Chondrocyte (in vitro differentiated cells): Measurements from ENCODE around the gene TFAP2D. TPM values are rescaled to one million over a fixed set of nuclear protein-coding genes. Genes with fewer than 3 reads are reported as not detected.

Experiments
- DNase-seq: peaks from one replicate; pipeline ENCODE4 v3.0.0; 2021; ENCODE audit warnings: mixed read lengths, low spot score
- H3K27ac Mint-ChIP-seq: one replicate; pipeline ENCODE4 v1.8.0; 2021; ENCODE audit warnings: mild to moderate bottlenecking, moderate library complexity, mixed read lengths; ENCODE audit not compliant: unreplicated experiment
- H3K27me3 Mint-ChIP-seq: 2 replicates; pipeline ENCODE4 v1.8.0; 2021; ENCODE audit warnings: low read depth, mixed read lengths
- H3K36me3 Mint-ChIP-seq: 2 replicates; pipeline ENCODE4 v1.8.0; 2021; ENCODE audit warnings: low read depth, mixed read lengths
- H3K4me1 Mint-ChIP-seq: 2 replicates; pipeline ENCODE4 v1.8.0; 2021; ENCODE audit warnings: low read depth, mild to moderate bottlenecking, mixed read lengths
- H3K4me3 Mint-ChIP-seq: one replicate; pipeline ENCODE4 v1.8.0; 2021; ENCODE audit warnings: mild to moderate bottlenecking, moderate library complexity, mixed read lengths; ENCODE audit not compliant: unreplicated experiment
- H3K9me3 Mint-ChIP-seq: 2 replicates; pipeline ENCODE4 v1.8.0; 2021; ENCODE audit warnings: low read depth, mixed read lengths
- long read RNA-seq: library from polyadenylated mRNA; stranded (forward); transcript quantifications from one replicate; pipeline ENCODE4 v2.0.0, GENCODE V29; 2021
- total RNA-seq: library from RNA; stranded (reverse); gene quantifications from 3 replicates; pipeline ENCODE4 v1.2.1, GENCODE V29; 2021
- TF ChIP-seq, protein P1 (sequence below): fragments of 200-600 bp; sonication (generic); IDR thresholded peaks from 2 replicates; pipeline ENCODE4 v1.5.0; 2021; ENCODE audit warnings: antibody characterized with exemption, mild to moderate bottlenecking, moderate library complexity

Gene TFAP2D
- not detected in 3 replicates for total RNA-seq
- long read RNA-seq = 0 reads

DNA sequence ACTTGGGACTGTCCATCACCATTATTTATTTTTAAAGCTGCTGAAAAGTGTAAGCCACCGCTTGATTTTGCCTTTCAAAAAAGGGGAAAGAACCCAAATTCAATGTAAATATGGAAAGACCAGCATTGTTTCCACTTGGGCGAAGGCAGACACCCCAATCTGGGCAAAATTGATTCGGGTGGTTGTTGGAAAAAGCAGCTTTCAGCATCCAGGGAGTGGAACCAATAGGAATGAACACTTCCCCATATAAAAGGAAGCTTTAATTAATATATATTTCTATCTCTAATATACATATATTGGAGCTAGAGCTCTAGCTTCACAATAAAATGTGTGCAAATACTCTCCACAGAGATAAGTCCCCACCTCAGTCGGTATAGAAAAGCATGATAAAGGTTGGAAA lies at the start of gene TFAP2D:
TSS of gene TFAP2D (plus strand) at position 301 of the 400 bp plus-strand sequence. CDS start 530 bp downstream, outside the sequence.
- TF ChIP-seq, protein P1, sequence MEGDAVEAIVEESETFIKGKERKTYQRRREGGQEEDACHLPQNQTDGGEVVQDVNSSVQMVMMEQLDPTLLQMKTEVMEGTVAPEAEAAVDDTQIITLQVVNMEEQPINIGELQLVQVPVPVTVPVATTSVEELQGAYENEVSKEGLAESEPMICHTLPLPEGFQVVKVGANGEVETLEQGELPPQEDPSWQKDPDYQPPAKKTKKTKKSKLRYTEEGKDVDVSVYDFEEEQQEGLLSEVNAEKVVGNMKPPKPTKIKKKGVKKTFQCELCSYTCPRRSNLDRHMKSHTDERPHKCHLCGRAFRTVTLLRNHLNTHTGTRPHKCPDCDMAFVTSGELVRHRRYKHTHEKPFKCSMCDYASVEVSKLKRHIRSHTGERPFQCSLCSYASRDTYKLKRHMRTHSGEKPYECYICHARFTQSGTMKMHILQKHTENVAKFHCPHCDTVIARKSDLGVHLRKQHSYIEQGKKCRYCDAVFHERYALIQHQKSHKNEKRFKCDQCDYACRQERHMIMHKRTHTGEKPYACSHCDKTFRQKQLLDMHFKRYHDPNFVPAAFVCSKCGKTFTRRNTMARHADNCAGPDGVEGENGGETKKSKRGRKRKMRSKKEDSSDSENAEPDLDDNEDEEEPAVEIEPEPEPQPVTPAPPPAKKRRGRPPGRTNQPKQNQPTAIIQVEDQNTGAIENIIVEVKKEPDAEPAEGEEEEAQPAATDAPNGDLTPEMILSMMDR = no peak
- no peaks in the 10 kb centered on the region for H3K9me3 Mint-ChIP-seq
- peaks cover 92% of the 10 kb centered on the region for H3K27me3 Mint-ChIP-seq
- no peak within 1 kb of the TSS for H3K4me3 Mint-ChIP-seq
- peaks cover 7% of the 10 kb centered on the region for H3K4me1 Mint-ChIP-seq
- H3K27ac Mint-ChIP-seq = no peak within 1 kb of the TSS
- DNase-seq = no peak
- H3K36me3 Mint-ChIP-seq = peaks cover 5% of the 10 kb centered on the region

DNA sequence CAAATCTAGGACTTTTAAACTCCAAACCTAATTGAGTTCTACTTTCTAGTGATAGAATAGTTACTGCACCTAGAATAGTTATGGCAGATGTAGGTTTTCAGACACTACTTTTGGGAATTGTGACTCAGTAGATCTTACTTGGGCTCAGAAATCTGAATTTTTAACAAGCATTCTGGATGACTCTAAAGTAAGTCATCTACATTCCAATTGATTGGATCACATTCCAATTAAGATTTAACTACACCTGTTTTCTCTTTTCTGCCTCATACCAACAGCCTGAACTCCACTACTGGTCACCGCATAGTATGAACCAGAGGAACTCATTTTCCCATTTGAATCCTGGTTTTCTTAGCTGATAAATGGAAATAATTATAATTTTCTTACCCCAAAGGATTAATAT lies 49.5 kb upstream of the TFAP2D start:
- Mint-ChIP-seq H3K27ac (no peak overlapping the region), H3K27me3 (peaks cover 4% of the 10 kb centered on the region), H3K36me3 (no peaks in the 10 kb centered on the region), H3K4me3 (no peak overlapping the region), H3K4me1 (no peaks in the 10 kb centered on the region), H3K9me3 (no peaks in the 10 kb centered on the region)
- TF ChIP-seq, protein P1 = no peak
- no peak for DNase-seq

DNA sequence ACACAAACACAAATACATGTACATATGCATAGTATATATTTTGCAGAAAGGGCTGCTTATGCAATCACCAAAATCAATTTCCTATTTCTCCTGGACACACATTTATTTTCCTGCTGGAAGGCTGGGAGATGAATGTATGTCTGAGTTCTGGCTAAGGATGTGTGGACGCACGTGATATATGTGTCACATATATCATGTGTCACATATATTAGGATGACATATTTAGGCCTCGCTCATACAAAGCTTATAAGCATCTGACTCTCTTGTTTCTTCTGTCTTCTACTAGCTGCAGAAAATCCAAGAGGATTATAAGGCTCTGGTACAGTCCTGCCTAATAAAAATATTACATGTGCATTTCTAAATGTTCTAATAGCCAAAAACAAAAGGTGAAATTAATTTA lies 47.2 kb upstream of the TFAP2D start:
- Mint-ChIP-seq H3K36me3 (no peaks in the 10 kb centered on the region), H3K4me3 (no peak overlapping the region), H3K9me3 (no peaks in the 10 kb centered on the region), H3K4me1 (no peaks in the 10 kb centered on the region), H3K27ac (no peak overlapping the region), H3K27me3 (peaks cover 1% of the 10 kb centered on the region)
- TF ChIP-seq, protein P1 = no peak
- no peak for DNase-seq

DNA sequence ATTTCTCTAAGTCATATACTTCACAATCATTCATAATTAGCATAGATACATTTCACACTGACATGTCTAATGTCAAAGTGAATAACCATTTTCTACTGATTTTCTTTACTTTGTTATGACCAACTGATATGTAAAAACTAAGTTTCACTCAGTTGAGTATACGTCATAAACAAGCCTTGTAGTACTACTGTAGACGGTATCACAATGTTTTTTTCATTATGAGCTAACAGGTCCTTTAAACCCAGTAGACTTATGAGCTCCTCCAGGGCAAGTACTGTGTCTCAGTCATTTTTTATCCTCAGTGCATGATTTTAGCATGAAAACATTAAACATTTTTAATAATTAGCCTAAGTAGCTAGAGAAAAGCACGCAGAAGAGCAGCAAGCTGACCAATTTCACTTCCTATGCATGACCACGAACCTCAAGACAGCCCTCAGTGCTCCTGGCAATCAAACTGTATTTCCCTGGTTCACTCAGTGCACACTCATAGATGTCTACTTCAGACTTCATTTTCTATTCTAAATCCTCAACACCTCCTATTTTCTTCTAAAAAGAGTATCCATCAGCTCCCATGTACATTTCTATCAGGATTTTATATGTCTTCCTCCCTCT lies 32.0 kb upstream of the TFAP2D start:
- H3K4me3 Mint-ChIP-seq = no peak overlapping the region
- DNase-seq = no peak
- TF ChIP-seq, protein P1 = no peak
- H3K9me3 Mint-ChIP-seq = no peaks in the 10 kb centered on the region
- H3K36me3 Mint-ChIP-seq = no peaks in the 10 kb centered on the region
- peaks cover 13% of the 10 kb centered on the region for H3K27me3 Mint-ChIP-seq
- H3K4me1 Mint-ChIP-seq = no peaks in the 10 kb centered on the region
- H3K27ac Mint-ChIP-seq = no peak overlapping the region

DNA sequence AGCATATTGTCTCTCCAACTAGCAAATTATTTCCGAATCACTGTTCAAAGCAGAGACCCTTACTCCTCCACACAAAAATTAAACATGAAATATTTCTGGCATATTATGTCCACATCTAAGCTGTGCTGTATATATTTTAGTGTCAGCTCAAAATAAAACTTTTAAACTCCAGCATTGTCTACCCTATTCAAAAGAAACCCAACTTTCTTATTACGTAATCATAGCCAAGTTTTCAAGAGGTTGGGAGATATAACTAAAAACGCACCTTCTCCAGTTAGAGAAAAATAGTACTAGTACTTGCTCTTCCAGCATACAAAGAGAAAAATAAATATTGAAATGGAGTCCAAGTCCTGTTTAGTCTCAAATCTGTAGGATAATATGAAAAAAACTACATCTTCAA lies 24.1 kb upstream of the TFAP2D start:
- Mint-ChIP-seq H3K36me3 (no peaks in the 10 kb centered on the region), H3K27me3 (peaks cover 14% of the 10 kb centered on the region), H3K4me1 (no peaks in the 10 kb centered on the region), H3K9me3 (no peaks in the 10 kb centered on the region), H3K4me3 (no peak overlapping the region), H3K27ac (no peak overlapping the region)
- TF ChIP-seq, protein P1 = no peak
- no peak for DNase-seq
